Embryonic facial prominence (tissue), 1 donor: ENCODE data around the gene CEMP1.

Source experiments
- DNase-seq: peaks from one replicate; pipeline ENCODE4 v3.0.0-alpha.2; 2016; ENCODE audit errors: extremely low spot score

Gene CEMP1

DNA sequence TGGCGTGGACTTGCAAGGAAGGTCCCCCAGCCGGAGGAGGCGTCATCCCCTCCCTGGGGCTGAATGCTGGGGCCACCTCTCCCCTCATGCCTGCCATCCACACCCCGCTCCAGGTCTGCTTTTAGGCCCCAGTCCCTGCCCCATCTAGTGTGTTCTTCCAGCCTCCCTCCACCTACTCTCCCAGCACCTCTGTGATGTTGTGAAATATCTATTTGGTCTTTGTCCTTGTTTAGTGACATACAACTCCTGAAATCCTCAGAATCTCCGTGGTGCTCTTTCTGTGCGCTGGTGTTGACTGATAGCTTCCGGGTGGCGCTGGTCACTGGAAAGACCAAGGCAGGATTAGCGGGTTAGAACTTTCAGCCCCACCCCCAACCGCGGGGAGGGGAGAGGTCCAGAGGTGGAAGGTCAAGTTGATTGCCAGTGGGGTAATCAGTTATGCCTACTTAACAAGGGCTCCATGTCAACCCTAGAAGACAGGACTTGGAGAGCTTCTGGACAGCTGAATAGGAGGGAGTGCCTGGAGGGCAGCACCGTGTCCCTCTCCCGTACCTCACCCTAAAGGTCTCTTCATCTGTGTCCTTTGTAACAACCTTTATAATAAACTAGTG, 46.2 kb downstream of the CEMP1 start:
- DNase-seq = no peak

DNA sequence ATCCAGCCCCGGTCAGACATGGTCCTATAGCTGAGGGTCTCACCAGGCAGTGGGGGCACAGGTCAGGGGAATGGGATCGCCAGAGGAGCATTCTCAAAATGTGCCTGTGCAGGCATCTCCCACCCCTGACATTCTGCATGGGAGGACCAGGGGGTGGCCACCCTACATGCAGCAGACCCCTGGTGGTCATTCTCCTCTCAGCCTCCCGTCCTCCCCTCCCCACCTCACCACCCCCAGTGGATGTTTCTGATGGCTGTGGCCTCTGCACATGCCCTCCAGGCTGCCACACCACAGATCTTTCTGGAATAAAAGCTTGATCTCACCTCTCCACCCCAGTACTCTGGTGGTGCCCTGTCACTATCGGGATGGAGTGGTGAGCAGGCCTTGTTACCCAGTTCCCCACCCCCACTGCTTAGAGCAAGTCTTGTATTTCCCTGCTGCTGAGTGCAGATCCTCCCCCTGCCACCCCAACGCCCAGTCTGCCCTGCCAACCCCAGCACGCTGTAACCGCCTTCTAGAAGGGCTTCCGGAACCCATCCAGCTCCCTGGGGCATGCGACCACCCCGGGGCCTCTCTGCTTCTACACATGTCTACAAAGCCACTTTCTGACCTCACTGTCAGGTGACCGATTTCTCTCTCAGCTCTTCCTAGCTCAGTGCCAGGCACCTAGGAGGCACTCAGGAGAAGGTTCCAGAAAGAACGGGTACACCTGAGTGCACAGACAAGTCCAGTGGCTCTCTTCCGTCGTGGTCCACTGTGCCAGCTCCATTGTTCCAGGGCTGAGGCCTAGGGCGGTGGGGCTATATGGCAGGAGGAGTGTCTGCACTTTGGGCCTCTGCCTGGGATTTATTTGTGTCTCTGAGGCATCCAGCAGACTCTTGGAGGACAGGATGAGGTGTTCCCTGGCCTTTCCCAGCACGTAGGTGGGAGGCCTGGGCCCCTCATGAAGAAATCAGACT, 47.0 kb downstream of the CEMP1 start:
- no peak for DNase-seq

DNA sequence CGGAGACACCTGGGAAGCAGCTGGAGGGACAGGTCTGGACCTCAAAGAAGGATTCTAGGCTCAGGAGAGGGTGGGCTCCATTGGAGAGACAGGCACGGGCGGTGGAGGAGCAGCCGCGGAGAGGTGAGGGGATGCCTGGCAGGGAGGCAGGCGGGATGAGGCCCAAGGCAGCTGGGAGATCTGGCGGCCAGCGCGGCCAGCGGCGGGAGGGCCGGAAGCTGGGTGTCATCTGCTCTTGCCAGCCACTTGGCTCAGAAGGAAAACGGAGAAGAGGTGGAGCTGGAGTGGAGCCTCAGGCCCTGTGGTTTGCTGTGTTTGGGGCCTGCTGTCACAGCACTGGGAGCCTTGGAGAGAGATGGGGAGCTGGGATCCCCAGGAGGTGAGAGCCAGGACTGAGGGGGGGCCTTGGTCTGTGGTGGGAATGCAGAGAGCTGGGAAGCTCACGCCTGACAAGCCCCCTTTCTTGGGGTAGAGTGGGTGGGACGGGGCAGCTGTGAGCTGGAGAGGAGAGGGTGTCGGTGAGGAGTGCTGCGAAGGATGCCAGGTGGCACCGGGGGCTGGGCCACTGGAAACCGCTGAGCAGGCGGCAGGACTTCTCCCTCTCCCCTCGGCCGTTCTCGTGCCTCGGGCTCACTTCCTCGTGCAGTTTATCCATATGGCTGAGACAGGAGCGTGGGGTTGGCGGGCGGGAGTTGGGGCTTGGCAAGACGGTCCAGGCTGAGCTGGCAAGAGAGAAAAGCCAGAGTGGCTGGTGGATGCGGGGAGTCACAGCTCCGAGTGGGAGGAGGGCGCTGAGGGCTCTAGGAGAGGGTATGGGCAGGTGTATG, 48.3 kb downstream of the CEMP1 start:
- peak; percentile 5 for DNase-seq

DNA sequence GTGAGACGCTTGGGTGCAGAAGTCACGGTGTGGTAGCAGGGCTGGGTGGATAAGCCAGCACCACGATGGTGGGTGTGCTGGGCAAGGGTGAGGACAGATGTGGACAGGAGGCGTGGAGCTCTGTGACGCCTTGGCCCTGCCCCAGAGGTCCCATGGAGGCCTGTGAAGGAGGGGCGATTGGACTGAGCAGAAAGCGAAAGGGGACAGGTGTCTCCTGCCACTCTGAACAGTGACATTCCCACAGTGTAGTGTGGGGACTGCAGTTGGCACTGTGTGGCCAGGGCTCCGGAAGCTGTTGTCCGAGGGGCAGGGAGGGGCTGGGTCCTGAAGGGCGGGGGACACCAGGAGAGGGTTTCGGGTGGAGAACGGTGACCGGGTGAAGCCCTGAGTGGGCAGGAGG, 49.0 kb downstream of the CEMP1 start:
- DNase-seq = no peak

DNA sequence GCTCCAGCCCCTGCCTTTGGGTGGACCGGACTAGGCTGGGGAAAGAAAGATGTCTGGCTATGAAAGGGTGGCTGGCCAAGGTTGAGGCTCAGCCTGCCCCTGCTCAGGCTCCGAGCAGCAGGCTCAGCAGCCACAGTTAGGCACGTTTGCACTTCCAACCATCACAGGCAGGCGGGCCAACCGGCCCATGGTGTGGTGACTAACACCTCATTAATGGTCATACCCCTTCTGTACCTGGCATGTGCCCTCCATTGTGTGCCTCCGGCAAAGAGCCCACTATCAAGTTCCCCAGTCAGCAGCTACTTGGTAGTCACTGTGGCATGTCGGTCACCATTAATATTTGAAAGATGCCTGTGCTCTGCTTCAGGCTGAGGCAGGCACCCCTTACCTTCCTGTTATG, 49.5 kb downstream of the CEMP1 start:
- DNase-seq = no peak

- DNase-seq = no peak
Observed at GRCh38 chr16:2480948-2481347, 50.3 kb downstream of the CEMP1 start.
